EH (cell line): ENCODE results near the gene MPPE1.

Experiments
- DNase-seq: peaks from one replicate; pipeline ENCODE4 v3.0.0-alpha.2; 2015; ENCODE audit warnings: low read depth

The MPPE1 gene

GRCh38 chr18:11908182-11909060 is at the start of gene MPPE1:
Gene MPPE1 (minus strand): TSS chr18:11908317. CDS start chr18:11897264, 11,053 bp downstream.
- peak; percentile 87 for DNase-seq

DNA sequence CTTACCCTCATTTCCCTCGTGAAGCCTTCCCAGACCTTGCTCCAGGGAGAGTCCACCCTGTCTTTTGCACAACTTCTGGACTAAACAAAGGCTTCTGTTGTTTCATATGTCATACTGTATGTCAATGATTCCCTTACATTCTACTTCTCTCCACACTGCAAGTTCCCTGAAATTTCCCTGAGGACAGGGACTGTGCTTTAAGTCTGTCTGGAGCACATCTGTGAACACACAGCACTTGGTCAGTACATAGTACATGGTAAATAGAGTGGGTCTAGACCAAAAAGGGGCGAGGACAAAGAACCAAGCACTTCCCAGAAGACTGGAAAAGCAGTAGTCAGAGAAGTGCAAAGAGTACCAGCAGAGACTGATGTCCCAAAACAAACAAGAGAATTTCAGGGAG is 49.5 kb upstream of the MPPE1 start:
- DNase-seq = no peak

- DNase-seq = no peak
These were observed 48.5 kb upstream of the MPPE1 start for GRCh38 chr18:11956371-11957308.

GRCh38 chr18:11955239-11956029 is 47.3 kb upstream of the MPPE1 start:
- DNase-seq = peak; percentile 90

- DNase-seq = no peak
These were observed 45.0 kb upstream of the MPPE1 start for GRCh38 chr18:11953113-11953512.

GRCh38 chr18:11951390-11951851 is 43.3 kb upstream of the MPPE1 start:
- DNase-seq = no peak

DNA sequence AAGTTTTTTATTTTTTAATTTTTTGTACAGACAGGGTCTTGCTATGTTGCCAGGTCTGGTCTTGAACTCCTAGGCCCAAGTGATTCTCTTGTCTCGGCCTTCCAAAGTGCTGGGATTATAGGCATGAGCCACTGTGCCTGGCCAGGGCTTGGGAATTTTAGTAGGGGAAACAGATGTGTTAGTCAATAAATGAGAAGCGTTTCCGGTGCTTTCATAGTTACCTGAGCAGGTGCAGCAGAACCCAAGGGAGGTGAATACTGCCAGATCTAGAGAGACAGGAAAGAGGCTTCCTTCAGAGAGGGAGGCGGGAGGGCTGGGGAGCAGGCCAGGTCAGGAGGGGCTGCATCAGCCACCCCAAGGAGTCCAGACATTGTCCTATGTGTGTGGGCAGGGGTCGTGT is 42.7 kb upstream of the MPPE1 start:
- no peak for DNase-seq

GRCh38 chr18:11948852-11949523 is 40.9 kb upstream of the MPPE1 start:
- peak; percentile 85 for DNase-seq

GRCh38 chr18:11947214-11948191 is 39.4 kb upstream of the MPPE1 start:
- peak; percentile 98 for DNase-seq

DNA sequence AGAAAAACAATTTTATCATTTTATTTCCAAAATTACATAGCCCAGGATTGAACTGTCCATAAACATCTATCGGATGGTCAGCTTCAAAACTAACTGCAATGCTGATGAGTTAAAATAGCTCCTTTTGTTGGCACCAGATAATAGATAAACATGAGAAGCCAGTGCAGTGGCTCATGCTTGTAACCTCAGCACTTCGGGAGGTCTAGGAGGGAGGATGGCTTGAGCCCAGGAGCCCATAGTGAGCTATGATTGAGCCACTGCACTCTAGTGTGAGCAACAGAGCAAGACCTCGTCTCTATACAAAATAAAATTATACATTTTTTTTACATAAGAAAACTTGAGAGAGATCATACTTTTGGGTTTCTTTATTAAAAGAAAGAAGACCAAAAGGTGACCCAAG is 38.6 kb upstream of the MPPE1 start:
- peak; percentile 80 for DNase-seq

DNA sequence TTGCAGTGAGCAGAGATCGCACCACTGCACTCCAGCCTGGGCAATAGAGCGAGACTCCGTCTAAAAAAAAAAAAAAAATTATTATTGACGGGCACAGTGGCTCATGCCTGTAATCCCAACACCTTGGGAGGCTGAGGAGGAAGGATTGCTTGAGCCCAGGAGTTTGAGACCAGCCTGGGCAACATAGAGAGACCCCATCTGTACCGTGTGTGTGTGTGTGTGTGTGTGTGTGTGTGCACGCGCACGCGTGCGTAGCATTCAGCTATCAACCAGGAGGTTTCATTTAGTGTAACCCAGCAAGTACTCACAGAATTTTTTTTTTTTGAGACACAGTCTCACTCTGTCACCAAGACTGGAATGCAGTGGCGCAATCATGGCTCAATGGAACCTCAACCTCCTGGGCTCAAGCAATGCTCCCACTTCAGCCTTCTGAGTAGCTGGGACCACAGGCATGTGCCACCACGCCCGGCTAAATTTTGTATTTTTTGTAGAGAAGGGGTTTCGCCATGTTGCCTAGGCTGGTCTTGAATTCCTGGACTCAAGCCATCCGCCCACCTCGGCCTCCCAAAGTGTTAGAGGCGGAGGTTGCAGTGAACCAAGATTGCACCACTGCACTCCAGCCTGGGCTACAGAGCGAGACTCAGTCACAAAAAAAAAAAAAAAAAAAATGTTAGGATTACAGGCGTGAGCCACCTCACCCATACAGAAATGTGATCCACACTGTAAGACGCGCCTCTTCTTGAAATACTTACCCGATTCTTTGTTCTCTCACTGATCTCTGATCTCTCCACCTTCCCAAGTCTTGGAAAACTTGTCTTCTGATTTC is 37.9 kb upstream of the MPPE1 start:
- DNase-seq = peak; percentile 77

DNA sequence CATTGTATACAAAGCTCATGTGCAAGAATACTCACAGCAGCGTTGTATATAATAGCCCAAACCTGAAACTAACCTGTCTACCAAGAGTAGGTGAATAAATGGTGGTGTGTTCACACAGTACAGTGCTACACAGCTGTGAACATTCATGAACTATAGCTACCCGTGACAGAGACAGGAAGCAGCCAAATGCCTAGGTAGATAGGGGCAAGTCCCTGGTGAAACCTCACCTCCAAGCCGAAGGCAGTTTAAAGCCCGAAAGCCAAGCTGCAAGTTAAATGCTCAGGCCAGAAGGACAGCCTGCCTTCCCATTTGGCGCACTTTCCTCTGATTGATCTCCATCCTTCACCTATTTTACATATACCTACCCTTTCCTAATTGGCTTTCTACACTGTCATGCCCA is 36.7 kb upstream of the MPPE1 start:
- DNase-seq = no peak

DNA sequence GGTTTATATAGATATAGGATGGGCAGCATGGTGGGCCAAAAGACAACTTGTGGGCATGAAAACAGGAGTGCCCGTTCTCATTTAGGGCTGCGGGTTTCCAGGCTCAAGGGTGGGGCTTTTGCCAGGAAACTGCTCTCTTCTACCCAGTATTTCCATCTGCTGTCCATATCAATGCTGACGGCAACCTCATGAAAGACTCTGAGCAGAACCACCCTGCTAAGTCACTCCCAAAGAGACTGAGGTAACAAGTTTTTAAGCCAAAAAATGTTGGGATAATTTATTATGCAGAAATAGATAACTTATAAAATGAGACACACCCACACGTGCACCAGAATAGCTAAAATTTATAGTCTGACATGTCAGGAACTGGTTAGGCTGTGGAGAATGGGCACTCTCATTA is 36.1 kb upstream of the MPPE1 start:
- no peak for DNase-seq

DNA sequence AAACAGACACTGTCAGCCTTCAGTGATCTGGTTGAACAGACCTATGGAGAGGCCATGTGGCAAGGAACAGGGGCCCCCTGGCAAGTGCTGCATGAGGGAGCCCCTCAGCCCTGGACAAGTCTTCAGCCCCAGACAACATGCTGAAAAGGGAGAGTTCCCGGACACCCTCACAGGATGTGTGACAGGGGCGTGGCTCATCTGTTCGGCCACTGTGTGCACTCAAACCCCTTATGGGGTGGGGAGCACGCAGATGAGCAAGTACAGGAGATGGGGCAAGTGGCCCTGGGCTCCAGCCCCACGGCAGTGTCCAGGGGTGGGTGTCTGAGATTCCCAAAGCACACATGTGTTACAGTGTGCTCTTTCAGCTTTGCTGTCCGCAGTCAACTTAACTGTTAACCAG is 35.4 kb upstream of the MPPE1 start:
- no peak for DNase-seq

DNA sequence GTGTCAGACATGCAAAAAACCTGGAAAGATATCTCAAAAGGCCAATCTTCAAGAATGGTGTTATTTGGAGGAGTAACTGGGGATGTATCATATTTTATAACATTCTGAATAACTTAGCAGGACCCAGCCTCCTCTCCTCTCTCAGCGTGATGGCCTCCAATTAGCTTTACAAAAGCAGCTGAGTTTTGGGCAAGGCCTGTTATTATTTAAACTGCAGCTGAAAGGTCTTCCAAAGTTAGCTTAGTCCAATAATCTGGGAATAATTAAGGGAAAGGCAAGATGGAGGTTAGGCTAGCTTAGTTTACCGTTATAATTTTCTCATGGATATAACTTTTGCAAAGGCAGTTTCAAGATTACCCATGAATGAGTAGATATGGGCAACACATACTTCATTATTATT is 32.8 kb upstream of the MPPE1 start:
- no peak for DNase-seq

DNA sequence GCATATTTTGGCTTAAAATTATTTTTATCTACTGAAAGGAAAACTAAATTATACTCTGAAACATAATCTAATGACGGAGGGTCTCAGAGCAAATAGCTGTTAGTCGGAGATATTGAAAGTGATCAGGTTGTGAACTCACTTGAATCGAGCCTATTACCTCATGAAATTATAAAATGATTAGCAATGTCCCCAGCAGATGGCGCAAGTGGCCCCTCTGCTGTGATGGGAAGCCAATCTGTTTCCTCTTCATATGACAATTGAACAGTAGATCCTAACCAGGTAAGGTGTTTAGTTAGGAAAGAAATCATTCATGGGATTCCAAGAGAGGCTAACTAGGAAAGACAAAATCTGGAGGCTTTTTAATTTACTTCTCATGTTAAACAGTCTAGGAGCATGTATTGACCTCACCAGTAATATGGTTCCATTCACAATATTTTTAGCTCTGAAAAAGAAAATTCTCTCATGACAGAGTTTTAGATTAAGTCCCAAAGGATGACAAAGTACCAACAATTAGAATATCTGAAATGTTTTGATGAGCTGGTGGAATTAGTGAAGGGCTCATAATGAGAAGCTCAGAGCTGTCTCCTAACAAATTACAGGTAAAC is 29.9 kb upstream of the MPPE1 start:
- DNase-seq = peak; percentile 65

DNA sequence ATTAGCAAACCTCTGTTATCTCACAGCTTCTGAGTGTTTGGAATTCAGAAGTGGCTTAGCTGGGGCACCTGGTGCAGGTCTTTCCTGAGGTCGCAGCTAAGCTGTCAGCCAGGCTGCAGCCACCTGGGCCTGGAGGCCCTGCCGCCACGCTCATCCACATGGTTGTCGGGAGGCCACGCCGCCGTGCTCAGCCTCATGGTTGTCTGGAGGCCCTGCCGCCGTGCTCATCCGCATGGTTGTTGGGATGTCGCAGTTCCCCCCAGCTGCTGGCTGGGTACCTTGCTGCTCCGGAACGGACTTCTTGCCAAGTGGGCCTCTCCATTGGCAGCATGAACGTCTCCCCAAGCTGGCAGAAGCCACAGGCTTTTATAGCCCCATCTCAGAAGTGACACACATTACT is 24.3 kb upstream of the MPPE1 start:
- no peak for DNase-seq

GRCh38 chr18:11927497-11927896 is 19.4 kb upstream of the MPPE1 start:
- DNase-seq = peak; percentile 14
